Panc1 (cell line): ENCODE data around the gene MAMLD1. TPM values are rescaled to one million over a fixed set of nuclear protein-coding genes. Genes with fewer than 3 reads are reported as not detected.

Experiments
- ATAC-seq: fragments of 200-7000 bp; cut with Tn5 transposase; 2 replicates; pipeline ENCODE4 v1.9.1; 2020; ENCODE audit warnings: mild to moderate bottlenecking, moderate library complexity
- BruUV-seq: library from RNA; stranded (reverse); fragments of 400-500 nt; replicated peaks from 2 replicates; lab custom pipeline; 2021; lab: Mats Ljungman, UMichigan
- CTCF ChIA-PET: fragments of 300-600 bp; sonication (Branson Sonifier 250); formaldehyde crosslinking; loops from one replicate; lab custom pipeline; 2022; ENCODE audit warnings: antibody characterized with exemption; lab: Charles Lee
- POLR2A ChIA-PET: fragments of 300-600 bp; sonication (Branson Sonifier 250); formaldehyde crosslinking; loops from one replicate; lab custom pipeline; 2022; ENCODE audit warnings: antibody characterized with exemption; lab: Charles Lee
- DNase-seq: peaks from one replicate; pipeline ENCODE4 v3.0.0-alpha.2; 2010; ENCODE audit warnings: low read depth, low spot score
- H3K27ac ChIP-seq: 2 replicates; pipeline ENCODE4 v1.5.1; 2011; ENCODE audit warnings: mild to moderate bottlenecking, low read length, inconsistent platforms
- H3K27me3 ChIP-seq: fragments of 200-500 bp; sonication (Bioruptor generic); 2 replicates; pipeline ENCODE4 v1.6.0; 2014; ENCODE audit warnings: low read length, inconsistent platforms; ENCODE audit not compliant: control insufficient read depth, insufficient read depth
- H3K36me3 ChIP-seq: fragments of 200-500 bp; sonication (Bioruptor generic); 2 replicates; pipeline ENCODE4 v1.5.1; 2014; ENCODE audit warnings: inconsistent platforms, mild to moderate bottlenecking, low read length, moderate library complexity; ENCODE audit not compliant: control insufficient read depth, insufficient read depth
- H3K4me1 ChIP-seq: 2 replicates; pipeline ENCODE4 v1.5.1; 2011; ENCODE audit warnings: inconsistent platforms, mild to moderate bottlenecking, low read length, moderate library complexity; ENCODE audit not compliant: control insufficient read depth, insufficient read depth
- H3K4me3 ChIP-seq, 2 experiments: 2 replicates each; pipeline ENCODE4 v1.5.1; 2011 to 2012; ENCODE audit warnings: low read depth in 2 of 2, low read length in 2 of 2, mild to moderate bottlenecking in 2 of 2, inconsistent platforms in 1 of 2, moderate library complexity in 1 of 2
- H3K9me3 ChIP-seq: fragments of 200-500 bp; sonication (Bioruptor generic); 2 replicates; pipeline ENCODE4 v1.5.1; 2014; ENCODE audit warnings: low read depth, mild to moderate bottlenecking, inconsistent platforms, low read length, moderate library complexity; ENCODE audit not compliant: control insufficient read depth, insufficient read depth
- CTCF ChIP-seq: fragments of 450-650 bp; IDR thresholded peaks from 2 replicates; pipeline ENCODE4 v1.5.1; 2017; ENCODE audit warnings: mild to moderate bottlenecking
- POLR2AphosphoS5 ChIP-seq: IDR thresholded peaks from 2 replicates; pipeline ENCODE4 v1.6.1; 2012; ENCODE audit warnings: mild to moderate bottlenecking, low read depth, low read length, moderate library complexity
- REST ChIP-seq, 2 experiments: IDR thresholded peaks; 2 replicates each; pipeline ENCODE4 v1.6.1; 2011 to 2012; ENCODE audit warnings: low read depth in 2 of 2, control low read depth in 1 of 2, low read length in 1 of 2, mild to moderate bottlenecking in 1 of 2, moderate library complexity in 1 of 2; ENCODE audit not compliant: insufficient read depth in 1 of 2
- SIN3A ChIP-seq: IDR thresholded peaks from 2 replicates; pipeline ENCODE4 v1.6.1; 2012; ENCODE audit warnings: low read depth, mild to moderate bottlenecking, low read length, moderate library complexity, borderline replicate concordance; ENCODE audit not compliant: insufficient read depth
- TCF7L2 ChIP-seq: IDR thresholded peaks from 2 replicates; pipeline ENCODE4 v1.6.1; 2011; ENCODE audit warnings: mild to moderate bottlenecking, low read depth, low read length, inconsistent platforms
- in situ Hi-C: cut with HindIII; loops from 2 replicates; pipeline ENCODE4 v1.10.0; 2016; ENCODE audit warnings: low sequenced_read_pairs, low pct_unique_long_range_greater_than_20kb
- intact Hi-C: fragments of 100-400 bp; cut with micrococcal nuclease; formaldehyde crosslinking; loops from one replicate; pipeline ENCODE4 v1.10.0; 2022; ENCODE audit not compliant: unreplicated experiment
- total RNA-seq: library from RNA; stranded (reverse); gene quantifications from one replicate; pipeline ENCODE4 v1.2.1, GENCODE V29; 2021; ENCODE audit not compliant: unreplicated experiment

Gene MAMLD1
- total RNA-seq, 1 experiment from 2014 or later = 2.1 TPM

- Histone ChIP-seq H3K27ac (no peak overlapping the region), H3K36me3 (no peaks in the 10 kb centered on the region), H3K27me3 (no peaks in the 10 kb centered on the region), H3K9me3 (no peaks in the 10 kb centered on the region), H3K4me1 (no peaks in the 10 kb centered on the region), H3K4me3 (no peak overlapping the region)
- in situ Hi-C loops (no loop called here), intact Hi-C loops (no loop called here)
- ATAC-seq (no peak), DNase-seq (no peak)
- ChIA-PET CTCF (no interaction called here), POLR2A (no interaction called here)
- BruUV-seq = no TSS peak
- TF ChIP-seq SIN3A (no peak), TCF7L2 (no peak), REST (IDR thresholded peaks at IDR 0.05; ENCODE audit: insufficient read depth in 1 of 2, low read depth in 2 of 2, low read length in 1 of 2) (no peak), POLR2AphosphoS5 (no peak), CTCF (no peak)
Observed at GRCh38 chrX:150329282-150329681, 33.8 kb upstream of the MAMLD1 start.

- Histone ChIP-seq H3K9me3 (no peaks in the 10 kb centered on the region), H3K36me3 (no peaks in the 10 kb centered on the region), H3K4me1 (no peaks in the 10 kb centered on the region), H3K27me3 (no peaks in the 10 kb centered on the region), H3K4me3 (no peak overlapping the region), H3K27ac (no peak overlapping the region)
- ATAC-seq = no peak
- intact Hi-C loops (no loop called here), in situ Hi-C loops (no loop called here)
- no peak for TF ChIP-seq POLR2AphosphoS5
- no peak for TF ChIP-seq REST (IDR thresholded peaks at IDR 0.05; ENCODE audit: insufficient read depth in 1 of 2, low read depth in 2 of 2, low read length in 1 of 2)
- TF ChIP-seq CTCF = no peak
- no peak for TF ChIP-seq TCF7L2
- no peak for TF ChIP-seq SIN3A
- no peak for DNase-seq
- no TSS peak for BruUV-seq
- CTCF ChIA-PET = no interaction called here
- POLR2A ChIA-PET = no interaction called here
Observed at GRCh38 chrX:150329868-150330267, 33.2 kb upstream of the MAMLD1 start.
